ENCODE data around the gene SOX2.

SOX2 gene

GRCh38 chr3:181735911-181736310 is 24.2 kb downstream of the SOX2 start:
- Histone ChIP-seq H3K4me1 (ENCODE audit: control insufficient read depth, low read depth, low read length) (no peaks in the 10 kb centered on the region), H3K4me2 (ENCODE audit: low read length) (no peak overlapping the region), H3K27me3 (ENCODE audit: insufficient read depth, low read length, poor library complexity) (peaks cover 1% of the 10 kb centered on the region), H3K4me3 (ENCODE audit: low read length) (no peak overlapping the region), H3K4ac (ENCODE audit: low read depth, low read length) (no peak overlapping the region), H2BK15ac (replicated peaks; ENCODE audit: low read depth) (no peak overlapping the region), H4K5ac (ENCODE audit: low read length) (no peak overlapping the region), H2BK5ac (ENCODE audit: low read length) (no peak overlapping the region), H3K18ac (ENCODE audit: low read length) (no peak overlapping the region), H4K8ac (ENCODE audit: low read depth, low read length) (no peak overlapping the region), H3K79me1 (ENCODE audit: low read length) (no peaks in the 10 kb centered on the region), H3K56ac (ENCODE audit: low read length) (no peak overlapping the region), H2AK5ac (ENCODE audit: low read length) (no peak overlapping the region), H3K27ac (ENCODE audit: low read depth, low read length) (no peak overlapping the region), H3K23ac (ENCODE audit: low read length) (no peak overlapping the region), H3K36me3 (ENCODE audit: control insufficient read depth, insufficient read depth, low read length) (no peaks in the 10 kb centered on the region), H3K79me2 (ENCODE audit: control insufficient read depth, insufficient read depth, low read length) (no peaks in the 10 kb centered on the region), H2BK120ac (ENCODE audit: low read depth, low read length) (no peak overlapping the region), H3K9ac (ENCODE audit: low read length) (no peak overlapping the region)
- WGBS (ENCODE audit: extremely low coverage, insufficient coverage, low lambda C conversion rate) = no CpG with 5 or more reads among the region's 7 CpGs
- no peak for DNase-seq

- H3K79me1 ChIP-seq (ENCODE audit: low read length) = no peaks in the 10 kb centered on the region
- H3K27ac ChIP-seq (ENCODE audit: low read depth, low read length) = no peak overlapping the region
- H4K8ac ChIP-seq (ENCODE audit: low read depth, low read length) = no peak overlapping the region
- no peak overlapping the region for H3K4me3 ChIP-seq (ENCODE audit: low read length)
- H3K4me2 ChIP-seq (ENCODE audit: low read length) = no peak overlapping the region
- no peak overlapping the region for H3K4ac ChIP-seq (ENCODE audit: low read depth, low read length)
- H3K56ac ChIP-seq (ENCODE audit: low read length) = no peak overlapping the region
- H3K27me3 ChIP-seq (ENCODE audit: insufficient read depth, low read length, poor library complexity) = no peaks in the 10 kb centered on the region
- no peak overlapping the region for H4K5ac ChIP-seq (ENCODE audit: low read length)
- no peak overlapping the region for H2BK15ac ChIP-seq (replicated peaks; ENCODE audit: low read depth)
- DNase-seq = no peak
- no CpG with 5 or more reads among the region's 5 CpGs for WGBS (ENCODE audit: extremely low coverage, insufficient coverage, low lambda C conversion rate)
- no peaks in the 10 kb centered on the region for H3K4me1 ChIP-seq (ENCODE audit: control insufficient read depth, low read depth, low read length)
- no peak overlapping the region for H3K23ac ChIP-seq (ENCODE audit: low read length)
- H3K9ac ChIP-seq (ENCODE audit: low read length) = no peak overlapping the region
- H3K36me3 ChIP-seq (ENCODE audit: control insufficient read depth, insufficient read depth, low read length) = no peaks in the 10 kb centered on the region
- no peak overlapping the region for H2BK5ac ChIP-seq (ENCODE audit: low read length)
- H2BK120ac ChIP-seq (ENCODE audit: low read depth, low read length) = no peak overlapping the region
- H3K18ac ChIP-seq (ENCODE audit: low read length) = no peak overlapping the region
- H2AK5ac ChIP-seq (ENCODE audit: low read length) = no peak overlapping the region
- H3K79me2 ChIP-seq (ENCODE audit: control insufficient read depth, insufficient read depth, low read length) = no peaks in the 10 kb centered on the region
Measured at GRCh38 chr3:181738551-181738950, 26.8 kb downstream of the SOX2 start.

GRCh38 chr3:181739628-181740027 is 27.9 kb downstream of the SOX2 start:
- Histone ChIP-seq H3K4ac (ENCODE audit: low read depth, low read length) (no peak overlapping the region), H4K5ac (ENCODE audit: low read length) (no peak overlapping the region), H2BK15ac (replicated peaks; ENCODE audit: low read depth) (no peak overlapping the region), H3K18ac (ENCODE audit: low read length) (no peak overlapping the region), H3K23ac (ENCODE audit: low read length) (no peak overlapping the region), H3K4me1 (ENCODE audit: control insufficient read depth, low read depth, low read length) (no peaks in the 10 kb centered on the region), H2BK120ac (ENCODE audit: low read depth, low read length) (no peak overlapping the region), H3K4me3 (ENCODE audit: low read length) (no peak overlapping the region), H3K27me3 (ENCODE audit: insufficient read depth, low read length, poor library complexity) (no peaks in the 10 kb centered on the region), H3K36me3 (ENCODE audit: control insufficient read depth, insufficient read depth, low read length) (no peaks in the 10 kb centered on the region), H3K27ac (ENCODE audit: low read depth, low read length) (no peak overlapping the region), H3K79me2 (ENCODE audit: control insufficient read depth, insufficient read depth, low read length) (no peaks in the 10 kb centered on the region), H3K9ac (ENCODE audit: low read length) (no peak overlapping the region), H3K79me1 (ENCODE audit: low read length) (no peaks in the 10 kb centered on the region), H2AK5ac (ENCODE audit: low read length) (no peak overlapping the region), H3K56ac (ENCODE audit: low read length) (no peak overlapping the region), H4K8ac (ENCODE audit: low read depth, low read length) (no peak overlapping the region), H3K4me2 (ENCODE audit: low read length) (no peak overlapping the region), H2BK5ac (ENCODE audit: low read length) (no peak overlapping the region)
- DNase-seq = no peak
- no CpG with 5 or more reads among the region's 4 CpGs for WGBS (ENCODE audit: extremely low coverage, insufficient coverage, low lambda C conversion rate)

- no peak overlapping the region for H3K4ac ChIP-seq (ENCODE audit: low read depth, low read length)
- H3K4me2 ChIP-seq (ENCODE audit: low read length) = no peak overlapping the region
- H3K56ac ChIP-seq (ENCODE audit: low read length) = no peak overlapping the region
- DNase-seq = no peak
- H3K4me3 ChIP-seq (ENCODE audit: low read length) = no peak overlapping the region
- no peak overlapping the region for H3K27ac ChIP-seq (ENCODE audit: low read depth, low read length)
- H4K8ac ChIP-seq (ENCODE audit: low read depth, low read length) = no peak overlapping the region
- no peaks in the 10 kb centered on the region for H3K36me3 ChIP-seq (ENCODE audit: control insufficient read depth, insufficient read depth, low read length)
- no peaks in the 10 kb centered on the region for H3K79me2 ChIP-seq (ENCODE audit: control insufficient read depth, insufficient read depth, low read length)
- H3K18ac ChIP-seq (ENCODE audit: low read length) = no peak overlapping the region
- WGBS (ENCODE audit: extremely low coverage, insufficient coverage, low lambda C conversion rate) = no CpG with 5 or more reads among the region's 6 CpGs
- H3K79me1 ChIP-seq (ENCODE audit: low read length) = no peaks in the 10 kb centered on the region
- no peak overlapping the region for H3K9ac ChIP-seq (ENCODE audit: low read length)
- H2BK15ac ChIP-seq (replicated peaks; ENCODE audit: low read depth) = no peak overlapping the region
- no peak overlapping the region for H2BK120ac ChIP-seq (ENCODE audit: low read depth, low read length)
- no peak overlapping the region for H2AK5ac ChIP-seq (ENCODE audit: low read length)
- H4K5ac ChIP-seq (ENCODE audit: low read length) = no peak overlapping the region
- no peak overlapping the region for H2BK5ac ChIP-seq (ENCODE audit: low read length)
- H3K4me1 ChIP-seq (ENCODE audit: control insufficient read depth, low read depth, low read length) = no peaks in the 10 kb centered on the region
- no peaks in the 10 kb centered on the region for H3K27me3 ChIP-seq (ENCODE audit: insufficient read depth, low read length, poor library complexity)
- H3K23ac ChIP-seq (ENCODE audit: low read length) = no peak overlapping the region
Measured at GRCh38 chr3:181741417-181741816, 29.7 kb downstream of the SOX2 start.

GRCh38 chr3:181752202-181752671 is 40.5 kb downstream of the SOX2 start:
- H3K56ac ChIP-seq (ENCODE audit: low read length) = no peak overlapping the region
- H2BK15ac ChIP-seq (replicated peaks; ENCODE audit: low read depth) = no peak overlapping the region
- H3K27me3 ChIP-seq (ENCODE audit: insufficient read depth, low read length, poor library complexity) = no peaks in the 10 kb centered on the region
- no peak overlapping the region for H2AK5ac ChIP-seq (ENCODE audit: low read length)
- WGBS (ENCODE audit: extremely low coverage, insufficient coverage, low lambda C conversion rate) = no CpG with 5 or more reads among the region's 5 CpGs
- no peak overlapping the region for H3K23ac ChIP-seq (ENCODE audit: low read length)
- H2BK5ac ChIP-seq (ENCODE audit: low read length) = no peak overlapping the region
- no peak overlapping the region for H3K4me3 ChIP-seq (ENCODE audit: low read length)
- no peaks in the 10 kb centered on the region for H3K79me1 ChIP-seq (ENCODE audit: low read length)
- no peak overlapping the region for H2BK120ac ChIP-seq (ENCODE audit: low read depth, low read length)
- H3K27ac ChIP-seq (ENCODE audit: low read depth, low read length) = no peak overlapping the region
- H4K5ac ChIP-seq (ENCODE audit: low read length) = no peak overlapping the region
- H3K9ac ChIP-seq (ENCODE audit: low read length) = no peak overlapping the region
- no peak overlapping the region for H3K4me2 ChIP-seq (ENCODE audit: low read length)
- H3K36me3 ChIP-seq (ENCODE audit: control insufficient read depth, insufficient read depth, low read length) = no peaks in the 10 kb centered on the region
- no peak for DNase-seq
- no peaks in the 10 kb centered on the region for H3K79me2 ChIP-seq (ENCODE audit: control insufficient read depth, insufficient read depth, low read length)
- no peaks in the 10 kb centered on the region for H3K4me1 ChIP-seq (ENCODE audit: control insufficient read depth, low read depth, low read length)
- H4K8ac ChIP-seq (ENCODE audit: low read depth, low read length) = no peak overlapping the region
- H3K18ac ChIP-seq (ENCODE audit: low read length) = no peak overlapping the region
- H3K4ac ChIP-seq (ENCODE audit: low read depth, low read length) = no peak overlapping the region

GRCh38 chr3:181753391-181753790 is 41.7 kb downstream of the SOX2 start:
- Histone ChIP-seq H2BK15ac (replicated peaks; ENCODE audit: low read depth) (no peak overlapping the region), H3K27ac (ENCODE audit: low read depth, low read length) (no peak overlapping the region), H3K4me2 (ENCODE audit: low read length) (no peak overlapping the region), H3K18ac (ENCODE audit: low read length) (no peak overlapping the region), H3K36me3 (ENCODE audit: control insufficient read depth, insufficient read depth, low read length) (no peaks in the 10 kb centered on the region), H3K56ac (ENCODE audit: low read length) (no peak overlapping the region), H3K79me1 (ENCODE audit: low read length) (no peaks in the 10 kb centered on the region), H3K79me2 (ENCODE audit: control insufficient read depth, insufficient read depth, low read length) (no peaks in the 10 kb centered on the region), H3K4me1 (ENCODE audit: control insufficient read depth, low read depth, low read length) (no peaks in the 10 kb centered on the region), H3K4ac (ENCODE audit: low read depth, low read length) (no peak overlapping the region), H3K4me3 (ENCODE audit: low read length) (no peak overlapping the region), H2BK120ac (ENCODE audit: low read depth, low read length) (no peak overlapping the region), H3K27me3 (ENCODE audit: insufficient read depth, low read length, poor library complexity) (no peaks in the 10 kb centered on the region), H3K23ac (ENCODE audit: low read length) (no peak overlapping the region), H2AK5ac (ENCODE audit: low read length) (no peak overlapping the region), H2BK5ac (ENCODE audit: low read length) (no peak overlapping the region), H3K9ac (ENCODE audit: low read length) (no peak overlapping the region), H4K8ac (ENCODE audit: low read depth, low read length) (no peak overlapping the region), H4K5ac (ENCODE audit: low read length) (no peak overlapping the region)
- no peak for DNase-seq
- no CpG with 5 or more reads among the region's 3 CpGs for WGBS (ENCODE audit: extremely low coverage, insufficient coverage, low lambda C conversion rate)

Measured in mesendoderm (in vitro differentiated cells).